NOMO-1 treated with dmso at 0.1 percent for 144 hours (cell line): ENCODE results near the gene ADARB2.
"Not testable (repeated sequence)": the region's sequence is repeated elsewhere in the genome, so short reads cannot be mapped to it uniquely, and the experiment has no call there.

ENCODE experiments used
- DNase-seq: peaks from one replicate; lab custom pipeline; 2025; ENCODE audit not compliant: unreplicated experiment; lab: John Stamatoyannopoulos, UW

ADARB2 gene

GRCh38 chr10:1449021-1449420 lies 288.3 kb downstream of the ADARB2 start:
- no peak for DNase-seq

- no peak for DNase-seq
These were observed 288.9 kb downstream of the ADARB2 start for GRCh38 chr10:1448252-1448930.

DNA sequence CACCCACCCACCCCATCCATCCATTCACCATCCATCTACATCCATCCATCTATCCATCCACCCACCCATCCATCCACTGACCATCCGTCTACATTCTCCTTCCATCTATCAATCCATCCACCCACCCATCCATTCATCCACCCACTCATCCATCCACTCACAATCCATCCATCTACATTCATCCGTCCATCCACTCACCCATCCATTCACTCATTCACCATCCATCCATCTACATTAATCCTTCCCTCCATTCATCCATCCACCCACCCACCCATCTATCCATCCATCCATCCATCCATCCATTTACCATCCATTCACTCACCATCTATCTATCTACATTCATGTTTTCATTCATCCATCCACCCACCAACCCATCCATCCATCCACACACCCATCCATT lies 292.5 kb downstream of the ADARB2 start:
- DNase-seq = no peak

DNA sequence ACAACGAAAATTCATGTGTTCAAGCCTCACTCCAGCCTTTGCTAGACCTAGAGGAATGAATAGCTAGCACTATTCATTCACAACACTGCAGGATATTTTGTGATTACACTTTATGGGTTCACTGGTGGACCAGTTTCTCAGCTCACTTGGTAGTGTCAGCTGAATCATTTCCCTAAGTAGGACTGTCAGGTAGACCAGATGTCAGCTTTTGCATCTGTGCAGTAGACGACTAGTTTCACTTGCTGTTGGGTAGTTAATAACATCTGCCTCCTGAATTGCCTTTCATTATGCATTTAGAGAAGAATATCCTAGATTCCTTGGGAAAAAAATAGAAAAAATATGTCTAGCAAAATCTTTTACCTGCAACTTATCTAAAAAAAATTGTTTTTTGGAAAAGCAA lies 296.4 kb downstream of the ADARB2 start:
- no peak for DNase-seq

DNA sequence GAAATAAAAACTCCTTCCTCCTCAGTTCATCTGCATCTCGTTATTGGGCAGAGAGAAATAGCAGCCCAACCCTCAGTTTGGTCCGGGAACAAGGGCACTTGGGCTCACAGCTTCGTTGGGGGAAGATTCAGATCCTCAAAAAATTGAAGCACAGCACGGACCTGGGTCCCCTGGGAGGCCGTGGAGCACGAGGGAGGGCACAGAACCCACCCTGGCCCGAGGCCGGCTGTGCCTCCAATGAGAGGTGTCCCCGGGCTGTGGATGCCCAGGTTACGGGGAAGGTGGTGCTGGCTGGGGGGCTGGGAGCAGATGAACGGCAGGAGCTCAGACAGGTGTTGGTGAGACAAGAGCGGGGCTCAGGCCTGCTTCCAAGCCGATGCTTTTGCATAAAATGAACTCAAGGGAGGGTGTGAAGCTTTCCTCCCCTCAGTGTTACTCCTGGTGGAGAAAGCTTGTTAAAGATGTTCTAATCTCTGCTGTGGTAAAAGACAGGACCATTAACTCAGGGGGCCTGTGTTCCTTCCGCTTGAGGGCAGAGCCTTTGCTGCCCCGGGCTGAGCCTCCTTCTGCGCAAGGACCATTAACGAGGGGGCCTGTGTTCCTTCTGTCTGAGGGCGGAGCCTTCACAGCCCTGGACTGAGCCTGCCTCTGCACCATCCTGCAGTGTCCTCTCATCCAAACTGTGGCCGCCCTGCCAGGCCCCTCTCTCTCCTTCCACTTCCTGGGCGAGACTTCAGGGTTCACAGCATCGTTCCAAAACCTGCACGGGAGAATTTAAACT lies 302.2 kb downstream of the ADARB2 start:
- DNase-seq = no peak

DNA sequence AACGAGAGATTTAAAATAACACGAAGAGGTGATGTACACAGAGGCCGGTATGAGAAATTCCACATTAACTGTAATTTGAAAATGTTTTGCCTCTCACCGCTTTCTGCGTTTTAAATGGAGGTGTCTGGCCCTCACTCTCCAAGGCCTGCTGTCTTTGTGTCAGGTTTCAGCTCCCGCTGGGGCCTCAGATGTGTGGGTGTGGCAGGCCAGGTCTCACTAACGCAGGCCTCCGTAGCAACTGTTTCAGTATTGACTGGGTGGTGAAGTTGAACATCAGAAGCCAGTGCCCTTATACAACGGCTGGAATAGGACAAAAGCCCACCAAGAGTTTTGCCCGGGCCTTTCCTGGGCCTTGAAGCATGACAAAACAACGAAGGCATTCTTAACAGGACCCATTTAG lies 303.1 kb downstream of the ADARB2 start:
- no peak for DNase-seq

DNA sequence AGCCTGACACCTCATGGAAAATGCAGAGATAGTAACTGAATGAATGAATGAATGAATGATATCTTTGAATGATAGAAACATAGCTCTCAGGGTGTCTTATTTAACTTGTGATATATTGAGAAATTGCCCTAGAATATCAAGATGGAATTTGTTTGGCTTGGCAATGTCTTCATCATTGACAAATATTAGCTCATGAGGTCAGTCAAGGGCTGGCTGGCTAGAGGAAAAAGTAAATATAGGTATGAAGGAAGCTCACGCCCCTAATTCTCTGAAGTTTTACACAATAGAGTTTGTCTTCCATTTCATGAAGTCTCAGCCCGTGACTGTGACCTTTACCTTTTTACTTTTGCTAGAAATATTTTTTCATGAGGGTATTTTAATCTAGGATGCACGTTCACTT lies 305.2 kb downstream of the ADARB2 start:
- no peak for DNase-seq

DNA sequence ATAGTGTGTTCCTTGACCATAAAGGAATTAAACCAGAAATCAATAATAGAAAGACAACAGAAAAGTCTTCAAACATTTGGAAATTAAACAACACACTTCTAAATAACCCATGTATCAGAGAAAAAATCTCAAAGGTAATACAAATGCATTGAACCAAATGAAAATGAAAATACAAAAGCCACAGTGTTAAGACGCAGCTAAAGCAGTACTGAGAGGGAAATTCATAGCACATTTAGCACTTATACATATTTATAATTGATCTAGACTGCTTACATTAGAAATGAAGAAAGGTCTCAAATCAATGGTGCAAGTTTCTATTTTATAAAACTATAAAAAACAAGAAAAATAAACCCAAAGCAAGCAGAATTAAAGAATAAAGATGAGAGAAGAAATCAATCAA lies 306.1 kb downstream of the ADARB2 start:
- DNase-seq = no peak

DNA sequence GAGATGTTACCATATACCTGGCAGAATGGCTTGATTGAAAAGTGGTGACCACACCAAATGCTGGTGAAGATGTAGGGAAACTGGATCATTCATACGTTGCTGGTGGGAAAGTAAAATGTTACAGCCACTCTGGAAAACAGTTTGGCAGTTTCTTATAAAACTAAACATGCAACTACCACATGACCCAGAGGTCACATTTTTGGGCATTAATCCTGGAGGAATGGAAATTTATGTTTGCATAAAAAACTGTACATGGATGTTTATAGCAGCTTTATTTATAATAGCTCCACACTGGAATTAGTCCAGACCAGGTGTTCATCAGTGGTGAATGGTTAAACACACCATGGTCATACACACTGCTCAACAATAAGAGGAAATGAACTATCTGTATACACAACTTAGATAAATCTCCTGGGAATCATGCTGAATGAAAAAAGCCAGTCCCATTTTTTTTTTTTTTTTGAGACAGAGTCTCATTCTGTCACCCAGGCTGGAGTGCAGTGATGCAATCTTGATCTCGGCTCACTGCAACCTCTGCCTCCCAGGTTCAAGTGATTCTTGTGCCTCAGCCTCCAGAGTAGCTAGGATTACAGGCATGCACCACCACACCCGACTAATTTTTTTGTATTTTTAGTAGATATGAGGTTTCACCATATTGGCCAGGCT lies 309.7 kb downstream of the ADARB2 start:
- DNase-seq = not testable (repeated sequence)

GRCh38 chr10:1426786-1427185 lies 310.5 kb downstream of the ADARB2 start:
- no peak for DNase-seq

GRCh38 chr10:1425879-1426278 lies 311.4 kb downstream of the ADARB2 start:
- no peak for DNase-seq

DNA sequence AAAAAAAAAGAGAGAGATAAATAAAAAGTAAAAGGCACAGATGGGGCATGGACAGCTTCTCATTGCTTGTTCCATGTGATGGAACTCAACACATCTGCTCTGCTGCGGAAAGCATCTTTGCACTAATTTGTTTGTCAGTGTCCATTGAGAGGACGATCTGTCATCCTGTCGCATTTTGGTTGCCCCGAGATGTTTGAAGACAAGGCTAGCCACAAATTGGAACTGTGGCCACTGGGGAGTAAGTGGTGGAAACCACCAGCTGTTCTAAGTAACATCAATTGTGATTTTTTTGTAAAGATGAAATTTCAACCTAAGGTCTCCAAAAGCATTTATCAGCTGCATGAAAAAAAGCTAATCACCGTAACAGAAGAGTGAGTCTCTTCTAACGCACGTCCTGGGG lies 312.7 kb downstream of the ADARB2 start:
- no peak for DNase-seq

DNA sequence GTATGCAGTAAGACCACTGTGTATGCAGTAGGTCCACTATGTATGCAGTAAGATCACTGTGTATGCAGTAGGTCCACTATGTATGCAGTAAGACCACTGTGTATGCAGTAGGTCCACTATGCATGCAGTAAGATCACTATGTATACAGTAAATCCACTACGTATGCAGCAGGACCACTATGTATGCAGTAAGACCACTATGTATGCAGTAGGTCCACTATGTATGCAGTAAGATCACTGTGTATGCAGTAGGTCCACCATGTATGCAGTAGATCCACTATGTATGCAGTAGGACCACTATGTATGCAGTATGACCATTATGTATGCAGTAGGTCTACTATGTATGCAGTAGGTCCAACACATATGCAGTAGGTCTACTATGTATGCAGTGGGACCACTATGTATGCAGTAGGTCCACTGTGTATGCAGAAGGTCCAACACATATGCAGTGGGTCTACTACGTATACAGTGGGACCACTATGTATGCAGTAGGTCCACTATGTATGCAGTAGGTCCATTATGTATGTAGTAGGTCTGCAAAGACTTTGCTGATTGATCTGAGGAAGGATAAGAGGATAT lies 313.6 kb downstream of the ADARB2 start:
- no peak for DNase-seq

DNA sequence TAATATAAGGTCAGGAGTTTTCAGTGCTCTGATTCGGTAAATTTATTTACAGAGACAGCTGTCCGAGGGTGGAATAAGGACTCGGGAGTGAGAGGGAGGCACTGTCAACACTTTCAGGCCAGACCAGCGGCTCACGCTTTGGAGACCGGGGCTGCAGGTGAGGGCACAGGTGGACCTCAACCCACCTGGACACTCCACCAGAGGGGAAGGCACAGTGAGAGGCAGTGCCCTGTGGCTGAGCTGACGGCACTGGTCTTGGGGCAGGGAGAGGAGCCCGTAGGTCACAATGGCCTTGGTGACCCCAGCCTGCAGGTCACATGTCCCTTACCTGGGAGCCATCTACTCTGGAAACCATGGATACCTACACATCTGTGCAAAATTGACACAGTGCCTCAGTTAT lies 315.1 kb downstream of the ADARB2 start:
- DNase-seq = no peak

DNA sequence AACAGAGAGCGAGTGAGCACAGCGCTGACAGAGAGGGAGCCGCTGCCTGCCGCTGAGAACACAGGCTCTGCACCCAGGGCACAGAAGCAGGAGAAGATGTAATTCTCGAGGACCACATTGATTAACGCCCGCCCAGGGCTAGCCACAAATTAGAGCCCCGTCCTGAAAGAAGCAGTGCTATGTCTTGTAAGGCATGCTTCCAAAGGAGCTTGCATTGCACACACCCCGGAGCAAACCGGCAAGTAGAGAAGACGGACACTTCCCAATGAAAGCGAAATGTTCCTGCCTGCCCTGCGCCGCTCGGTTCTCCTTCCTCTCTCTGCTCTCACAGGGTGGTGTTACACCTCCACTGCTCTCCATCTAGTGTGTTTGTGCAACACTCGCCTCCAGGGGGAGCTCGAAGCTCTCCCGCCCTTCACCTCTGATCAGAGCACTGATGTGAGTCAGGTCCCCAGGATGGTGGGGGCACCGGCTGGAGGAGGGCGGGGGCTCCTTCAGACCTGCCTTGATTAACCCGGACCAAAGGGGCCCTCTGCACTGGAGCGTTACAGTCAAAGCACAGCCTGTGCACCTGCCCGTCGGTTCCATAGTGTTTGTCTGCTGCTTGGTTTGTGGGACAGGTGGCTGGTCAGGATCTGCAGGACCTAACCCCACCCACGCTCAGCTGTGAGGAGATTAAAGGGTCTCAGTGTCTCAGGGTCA lies 316.5 kb downstream of the ADARB2 start:
- DNase-seq = peak; percentile 55

GRCh38 chr10:1419796-1420610 lies 317.3 kb downstream of the ADARB2 start:
- no peak for DNase-seq

GRCh38 chr10:1418031-1418550 lies 319.2 kb downstream of the ADARB2 start:
- DNase-seq = no peak

DNA sequence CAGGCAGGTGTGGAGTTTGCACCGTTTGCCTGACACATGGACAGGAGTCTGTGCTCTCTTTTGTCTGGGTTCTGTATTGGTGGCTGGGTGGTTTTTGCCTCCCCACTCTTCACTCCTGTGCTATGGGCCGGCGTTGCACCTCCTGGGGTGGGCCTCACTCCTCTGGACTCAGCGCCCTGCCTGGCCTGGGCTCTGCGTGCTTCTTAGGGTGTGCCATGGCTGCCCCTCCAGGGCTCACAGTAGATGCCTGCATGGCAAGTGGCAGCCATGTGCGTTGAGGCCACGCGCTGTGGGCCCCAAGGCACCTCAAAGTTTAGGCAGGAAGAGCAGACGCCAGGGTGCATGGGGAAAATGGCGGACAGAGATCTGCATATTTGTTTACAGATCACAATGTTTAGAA lies 319.8 kb downstream of the ADARB2 start:
- DNase-seq = no peak

GRCh38 chr10:1416456-1417037 lies 320.8 kb downstream of the ADARB2 start:
- DNase-seq = no peak

- no peak for DNase-seq
These were observed 322.4 kb downstream of the ADARB2 start for GRCh38 chr10:1414893-1415292.
